Gastroesophageal sphincter (tissue), 4 donors: ENCODE data around the gene CCL18. TPM values are rescaled to one million over a fixed set of nuclear protein-coding genes. Genes with fewer than 3 reads are reported as not detected.

ENCODE experiments used
- ATAC-seq: fragments of 150-250 bp; one replicate; pipeline ENCODE4 v1.9.1; 2016; ENCODE audit warnings: mild to moderate bottlenecking, moderate library complexity
- H3K27ac ChIP-seq, 4 donors: fragments of 200-600 bp; sonication (generic) in 3 of 4; 1 replicate in 3 of 4; 2 replicates in 1 of 4; pipeline ENCODE4 v1.5.1; 2016 to 2019
- H3K27me3 ChIP-seq: fragments of 200-600 bp; sonication (generic); one replicate; pipeline ENCODE4 v1.5.1; 2019
- H3K36me3 ChIP-seq, 2 donors: fragments of 200-600 bp; sonication (generic); one replicate each; pipeline ENCODE4 v1.5.1; 2019; ENCODE audit warnings: control low read depth in 1 of 2
- H3K4me1 ChIP-seq, 3 donors: fragments of 200-600 bp; sonication (generic); 1 replicate in 2 of 3; 2 replicates in 1 of 3; pipeline ENCODE4 v1.5.1; 2016 to 2019; ENCODE audit warnings: control low read depth in 2 of 3
- H3K4me3 ChIP-seq, 2 donors: fragments of 200-600 bp; sonication (generic); one replicate each; pipeline ENCODE4 v1.5.1; 2019; ENCODE audit warnings: mild to moderate bottlenecking in 1 of 2, moderate library complexity in 1 of 2
- H3K9me3 ChIP-seq, 3 donors: fragments of 200-600 bp; sonication (generic); one replicate each; pipeline ENCODE4 v1.5.1; 2017 to 2019; ENCODE audit warnings: control low read depth in 2 of 3
- EP300 ChIP-seq: sonication (generic); formaldehyde crosslinking; IDR thresholded peaks from one replicate; pipeline ENCODE4 v1.6.1; 2017; ENCODE audit warnings: antibody characterized with exemption, mild to moderate bottlenecking
- POLR2A ChIP-seq, 2 donors: fragments of 450-650 bp; IDR thresholded peaks; one replicate each; pipeline ENCODE4 v1.6.1; 2017; ENCODE audit warnings: antibody characterized with exemption in 2 of 2, mild to moderate bottlenecking in 2 of 2, moderate library complexity in 1 of 2
- POLR2AphosphoS5 ChIP-seq: sonication (generic); formaldehyde crosslinking; IDR thresholded peaks from one replicate; pipeline ENCODE4 v1.6.1; 2017; ENCODE audit warnings: antibody characterized with exemption
- WGBS, 2 donors: methylation state at CpG; one replicate each; pipeline ENCODE4 v1.1.5; 2018; ENCODE audit warnings: low coverage in 1 of 2; 5-methylcytosine and 5-hydroxymethylcytosine counted together
- total RNA-seq, 4 donors: library from RNA; depleted of rRNA; stranded (reverse); fragments of >200 nt; gene quantifications; one replicate each; pipeline ENCODE4 v1.1.0, GENCODE V29; 2016
- TF ChIP-seq, protein P1 (sequence below), 4 experiments: fragments of 200-600 bp in 2 of 4; fragments of 450-650 bp in 2 of 4; sonication (generic) in 1 of 4; IDR thresholded peaks; one replicate each; pipeline ENCODE4 v1.5.1; 2017 to 2019; ENCODE audit warnings: antibody characterized with exemption in 4 of 4, mild to moderate bottlenecking in 2 of 4, moderate library complexity in 2 of 4

Gene CCL18
- total RNA-seq, 4 donors from 2014 or later, result 5.9 to 18.0 (median 11.9) TPM; not detected in 1

DNA sequence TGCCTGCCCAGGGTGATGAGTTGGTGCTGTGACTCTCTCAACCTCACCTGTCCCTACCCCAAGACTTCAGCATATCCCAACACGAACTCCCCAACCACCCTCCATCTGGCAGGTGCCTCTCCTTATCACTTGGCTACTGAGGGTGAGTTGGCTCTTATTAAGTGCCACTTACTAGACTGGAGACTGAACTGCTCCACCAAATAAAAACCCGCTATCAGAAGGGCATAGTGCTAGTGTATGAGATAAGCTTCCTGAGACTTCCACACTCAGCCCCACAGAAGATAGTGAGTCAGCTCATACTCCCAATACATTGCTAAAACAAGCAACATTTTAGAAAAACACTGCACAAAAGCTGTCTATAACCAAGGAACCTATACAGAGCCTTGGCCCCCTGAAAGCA, 16.0 kb upstream of the CCL18 start:
- TF ChIP-seq POLR2AphosphoS5 (no peak), EP300 (no peak), POLR2A (IDR thresholded peaks at IDR 0.05) (no peak)
- TF ChIP-seq, protein P1, sequence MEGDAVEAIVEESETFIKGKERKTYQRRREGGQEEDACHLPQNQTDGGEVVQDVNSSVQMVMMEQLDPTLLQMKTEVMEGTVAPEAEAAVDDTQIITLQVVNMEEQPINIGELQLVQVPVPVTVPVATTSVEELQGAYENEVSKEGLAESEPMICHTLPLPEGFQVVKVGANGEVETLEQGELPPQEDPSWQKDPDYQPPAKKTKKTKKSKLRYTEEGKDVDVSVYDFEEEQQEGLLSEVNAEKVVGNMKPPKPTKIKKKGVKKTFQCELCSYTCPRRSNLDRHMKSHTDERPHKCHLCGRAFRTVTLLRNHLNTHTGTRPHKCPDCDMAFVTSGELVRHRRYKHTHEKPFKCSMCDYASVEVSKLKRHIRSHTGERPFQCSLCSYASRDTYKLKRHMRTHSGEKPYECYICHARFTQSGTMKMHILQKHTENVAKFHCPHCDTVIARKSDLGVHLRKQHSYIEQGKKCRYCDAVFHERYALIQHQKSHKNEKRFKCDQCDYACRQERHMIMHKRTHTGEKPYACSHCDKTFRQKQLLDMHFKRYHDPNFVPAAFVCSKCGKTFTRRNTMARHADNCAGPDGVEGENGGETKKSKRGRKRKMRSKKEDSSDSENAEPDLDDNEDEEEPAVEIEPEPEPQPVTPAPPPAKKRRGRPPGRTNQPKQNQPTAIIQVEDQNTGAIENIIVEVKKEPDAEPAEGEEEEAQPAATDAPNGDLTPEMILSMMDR (IDR thresholded peaks at IDR 0.05), result no peak
- no peak for ATAC-seq
- H3K4me1 ChIP-seq, result no peaks in the 10 kb centered on the region

DNA sequence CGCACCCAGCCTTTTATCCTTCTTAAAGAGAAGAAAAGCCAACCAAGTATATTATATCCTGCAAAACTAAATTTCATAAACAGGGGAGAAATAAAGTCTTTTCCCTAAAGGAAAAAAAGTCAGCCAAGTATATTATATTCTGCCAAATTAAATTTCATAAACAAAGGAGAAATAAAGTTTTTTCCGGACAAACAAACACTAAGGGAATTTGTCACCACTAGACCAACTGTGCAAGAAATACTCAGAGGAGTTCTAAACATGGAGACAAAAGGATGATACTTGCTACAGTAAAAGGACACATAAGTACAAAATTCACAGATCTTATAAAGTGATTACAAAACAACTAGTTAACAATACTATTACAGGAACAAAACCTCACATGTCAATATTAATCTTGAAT, 14.4 kb upstream of the CCL18 start:
- no peak overlapping the region for H3K27ac ChIP-seq
- peaks cover 18% of the 10 kb centered on the region for H3K27me3 ChIP-seq
- ATAC-seq, result no peak

More for the DNA sequence above, 16.0 kb upstream of the CCL18 start:
- 88% methylated on average over 1 of the region's 2 CpGs; no CpG with 5 or more reads in 1 of the 2 donors for WGBS, 2 donors
- Histone ChIP-seq H3K9me3 (peaks cover 0 to 50% (median 0%) of the 10 kb centered on the region in 3 donors), H3K27ac (no peak overlapping the region), H3K36me3 (no peaks in the 10 kb centered on the region), H3K4me3 (no peak overlapping the region), H3K27me3 (peaks cover 18% of the 10 kb centered on the region)

DNA sequence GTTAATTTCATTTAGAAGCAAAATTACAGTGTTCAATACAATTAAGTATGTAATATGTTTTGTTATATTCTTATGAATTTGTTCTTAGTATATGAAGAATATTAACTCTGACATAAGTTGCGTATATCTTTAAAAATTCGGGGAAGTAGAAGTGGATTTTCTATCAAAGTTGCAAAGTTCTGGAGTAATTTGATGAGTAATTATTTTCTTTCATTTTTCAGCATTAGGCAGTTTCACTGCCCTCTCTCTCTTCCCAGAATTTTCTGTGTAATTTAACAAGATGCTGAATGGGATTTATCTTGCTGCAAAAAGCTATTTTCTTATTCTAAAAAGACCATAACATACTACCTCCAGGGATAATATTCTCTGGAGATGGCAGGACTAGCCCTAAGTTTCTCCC, 8.9 kb upstream of the CCL18 start:
- Histone ChIP-seq H3K9me3 (peaks cover 0 to 13% (median 0%) of the 10 kb centered on the region in 3 donors), H3K4me3 (no peak overlapping the region), H3K36me3 (no peaks in the 10 kb centered on the region), H3K27me3 (no peaks in the 10 kb centered on the region), H3K27ac (no peak overlapping the region), H3K4me1 (no peaks in the 10 kb centered on the region)
- no peak for ATAC-seq
- 63 to 75% methylated on average over 2 of the region's 2 CpGs for WGBS, 2 donors
- TF ChIP-seq EP300, result no peak
- TF ChIP-seq, protein P1 (IDR thresholded peaks at IDR 0.05), result no peak
- TF ChIP-seq POLR2AphosphoS5, result no peak
- TF ChIP-seq POLR2A (IDR thresholded peaks at IDR 0.05), result no peak

More for the DNA sequence above, 14.4 kb upstream of the CCL18 start:
- no peaks in the 10 kb centered on the region for H3K4me1 ChIP-seq
- H3K4me3 ChIP-seq, result no peak overlapping the region
- TF ChIP-seq EP300 (no peak), POLR2AphosphoS5 (no peak), POLR2A (IDR thresholded peaks at IDR 0.05) (no peak)
- TF ChIP-seq, protein P1 (IDR thresholded peaks at IDR 0.05), result no peak
- H3K9me3 ChIP-seq, result peaks cover 0 to 50% (median 0%) of the 10 kb centered on the region in 3 donors
- H3K36me3 ChIP-seq, result no peaks in the 10 kb centered on the region
- 87 to 100% methylated on average over 1 to 2 of the region's 2 CpGs for WGBS, 2 donors

DNA sequence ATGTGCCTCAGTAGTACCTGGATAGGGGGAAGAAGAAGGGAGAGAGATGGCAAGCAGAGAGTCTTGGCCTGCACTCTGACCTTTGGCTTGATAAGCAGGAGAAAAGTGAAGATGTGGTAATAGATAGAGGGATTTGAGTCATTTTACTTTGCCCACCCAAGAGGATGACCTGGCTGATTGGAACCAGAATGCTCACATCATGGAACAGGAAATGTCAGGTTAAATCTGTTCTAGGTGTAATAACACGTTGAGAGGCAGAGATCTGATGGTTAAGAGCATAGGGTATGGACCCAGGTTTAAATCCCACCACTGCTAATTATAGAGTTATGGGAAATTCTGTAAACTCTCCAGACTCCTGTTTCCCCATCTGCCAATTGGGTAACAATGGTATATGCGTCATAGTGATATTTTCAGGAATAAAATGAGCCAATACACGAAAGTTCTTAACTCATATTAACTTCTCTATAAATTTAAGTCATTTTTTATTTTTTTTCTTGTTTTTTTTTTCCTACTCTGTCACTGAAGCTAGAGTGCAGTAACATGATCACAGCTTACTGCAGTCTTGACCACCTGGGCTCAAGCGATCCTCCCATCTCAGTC, 8.1 kb upstream of the CCL18 start:
- no peak for ATAC-seq
- Histone ChIP-seq H3K4me1 (no peaks in the 10 kb centered on the region), H3K36me3 (no peaks in the 10 kb centered on the region), H3K4me3 (no peak overlapping the region), H3K27me3 (no peaks in the 10 kb centered on the region), H3K9me3 (peaks cover 0 to 9% (median 0%) of the 10 kb centered on the region in 3 donors), H3K27ac (no peak overlapping the region)
- 81 to 83% methylated on average over 4 of the region's 4 CpGs for WGBS, 2 donors
- TF ChIP-seq POLR2A (IDR thresholded peaks at IDR 0.05) (no peak), EP300 (no peak), POLR2AphosphoS5 (no peak)
- TF ChIP-seq, protein P1 (IDR thresholded peaks at IDR 0.05), result no peak

DNA sequence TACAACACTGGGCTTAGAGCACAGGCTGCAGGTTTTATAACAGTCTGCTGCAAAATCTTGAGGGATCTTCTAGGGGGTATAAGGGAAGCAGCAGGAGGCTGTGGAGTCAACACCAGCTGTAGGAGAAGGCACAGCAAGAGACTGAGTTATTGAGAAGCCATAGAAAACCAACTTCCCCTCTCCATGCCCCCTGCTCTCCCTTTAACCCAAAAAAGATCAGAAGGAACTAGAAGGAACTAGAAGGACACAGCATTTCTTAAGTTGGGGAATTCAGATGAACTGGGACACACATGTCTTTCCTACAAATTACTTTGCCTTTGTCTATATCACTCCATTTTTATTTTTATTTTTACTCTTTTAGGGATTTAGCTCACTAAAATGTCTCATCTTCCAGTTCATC, 6.2 kb upstream of the CCL18 start:
- Histone ChIP-seq H3K9me3 (no peaks in the 10 kb centered on the region), H3K36me3 (no peaks in the 10 kb centered on the region), H3K4me1 (no peaks in the 10 kb centered on the region), H3K27me3 (no peaks in the 10 kb centered on the region), H3K27ac (no peak overlapping the region), H3K4me3 (no peak overlapping the region)
- ATAC-seq, result no peak
- TF ChIP-seq POLR2A (IDR thresholded peaks at IDR 0.05) (no peak), POLR2AphosphoS5 (no peak), EP300 (no peak)
- TF ChIP-seq, protein P1 (IDR thresholded peaks at IDR 0.05), result no peak
